ENCODE data around the gene CDH13.

- TF ChIP-seq CTCF (conservative IDR thresholded peaks at IDR 0.05; ENCODE audit: low read depth, low read length): no peak
- TF ChIP-seq EZH2 (IDR thresholded peaks at IDR 0.05; ENCODE audit: borderline replicate concordance, low read depth, low read length, poor library complexity, severe bottlenecking): no peak
Observed at GRCh38 chr16:83721676-83722075, 1094.9 kb downstream of the CDH13 start.

Data from A673 (cell line).